ENCODE results near the gene L3MBTL3.
"Not testable (repeated sequence)": the region's sequence is repeated elsewhere in the genome, so short reads cannot be mapped to it uniquely, and the experiment has no call there.

The L3MBTL3 gene

GRCh38 chr6:130143709-130144108 lies 125.3 kb downstream of the L3MBTL3 start:
- no peak for DNase-seq

- DNase-seq = no peak
Observed at GRCh38 chr6:130147111-130147510, 128.7 kb downstream of the L3MBTL3 start.

- no peak for DNase-seq
Observed at GRCh38 chr6:130148181-130148580, 129.8 kb downstream of the L3MBTL3 start.

DNA sequence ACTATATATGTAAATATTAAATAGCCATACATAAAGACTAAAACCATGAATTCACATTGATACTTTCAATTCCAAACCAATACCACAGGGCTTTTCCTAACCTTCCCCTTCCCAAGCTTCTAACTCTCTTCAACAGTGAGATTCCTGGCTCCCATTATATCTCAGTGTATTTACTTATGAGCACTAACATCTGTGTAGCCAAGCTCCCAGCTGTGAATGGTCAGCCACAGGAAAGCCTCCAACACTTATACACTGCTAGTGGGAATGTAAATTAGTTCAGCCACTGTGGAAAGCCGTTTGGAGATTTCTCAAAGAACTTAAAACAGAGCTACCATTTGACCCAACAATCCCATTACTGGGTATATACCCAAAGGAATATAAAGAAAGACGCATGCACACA lies 130.6 kb downstream of the L3MBTL3 start:
- DNase-seq = not testable (repeated sequence)

DNA sequence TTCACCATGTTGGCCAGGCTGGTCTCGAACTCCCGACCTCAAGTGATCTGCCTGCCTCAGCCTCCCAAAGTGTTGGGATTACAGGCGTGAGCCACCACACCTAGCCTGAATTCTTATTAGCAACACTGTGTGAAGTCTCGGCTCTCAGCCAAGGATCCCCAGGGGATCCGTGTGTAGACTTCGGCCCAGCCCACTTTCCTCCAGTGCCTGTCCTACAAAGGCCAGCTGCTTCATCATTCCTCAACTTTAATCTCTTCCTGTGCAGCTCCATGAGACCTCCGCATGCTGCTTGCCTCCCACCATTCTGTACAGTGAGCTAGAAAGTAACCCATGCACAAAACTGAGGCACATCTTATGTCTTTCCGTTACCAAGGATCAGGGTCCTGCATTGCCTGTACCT lies 132.5 kb downstream of the L3MBTL3 start:
- no peak for DNase-seq

- DNase-seq = no peak
Observed at GRCh38 chr6:130152908-130153510, 134.6 kb downstream of the L3MBTL3 start.

- no peak for DNase-seq
Observed at GRCh38 chr6:130156908-130157307, 138.5 kb downstream of the L3MBTL3 start.

DNA sequence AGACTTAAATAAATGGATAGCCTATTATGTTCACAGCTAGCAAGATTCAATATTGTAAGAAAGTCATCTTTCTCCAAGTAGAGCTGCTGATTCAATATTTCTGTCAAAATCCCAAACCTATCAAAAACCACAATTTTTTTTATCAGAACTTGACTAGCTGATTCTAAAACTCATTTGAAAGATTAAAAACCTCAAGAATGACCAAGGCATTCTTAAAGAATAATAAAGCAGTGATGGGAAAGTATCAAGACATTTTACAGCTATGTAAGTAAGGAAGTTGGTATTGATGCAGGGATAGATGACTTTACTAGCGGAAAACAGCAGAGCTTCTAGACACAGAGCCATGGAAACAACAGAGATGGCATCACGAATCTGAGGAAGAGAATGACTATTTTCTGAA lies 139.7 kb downstream of the L3MBTL3 start:
- no peak for DNase-seq

DNA sequence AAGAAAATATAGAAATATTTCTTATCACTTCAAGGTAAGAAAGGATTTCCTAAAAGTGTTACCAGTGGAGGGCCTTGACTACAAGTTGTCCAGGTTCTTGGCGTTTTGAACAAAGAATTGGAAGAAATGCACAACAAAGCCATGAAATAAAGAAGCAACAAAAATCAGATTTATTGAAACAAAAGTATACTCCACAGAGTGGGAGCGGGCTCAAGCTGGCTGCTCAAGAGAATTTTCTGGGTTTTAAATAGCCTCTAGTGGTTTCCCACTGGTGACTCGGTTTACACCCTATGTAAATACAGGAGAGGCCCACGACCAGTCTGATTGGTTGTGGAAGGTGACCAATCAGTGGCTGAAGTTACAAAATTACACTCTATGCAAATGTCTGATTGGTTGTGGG lies 140.2 kb downstream of the L3MBTL3 start:
- DNase-seq = no peak

- no peak for DNase-seq
Observed at GRCh38 chr6:130159956-130160355, 141.6 kb downstream of the L3MBTL3 start.

DNA sequence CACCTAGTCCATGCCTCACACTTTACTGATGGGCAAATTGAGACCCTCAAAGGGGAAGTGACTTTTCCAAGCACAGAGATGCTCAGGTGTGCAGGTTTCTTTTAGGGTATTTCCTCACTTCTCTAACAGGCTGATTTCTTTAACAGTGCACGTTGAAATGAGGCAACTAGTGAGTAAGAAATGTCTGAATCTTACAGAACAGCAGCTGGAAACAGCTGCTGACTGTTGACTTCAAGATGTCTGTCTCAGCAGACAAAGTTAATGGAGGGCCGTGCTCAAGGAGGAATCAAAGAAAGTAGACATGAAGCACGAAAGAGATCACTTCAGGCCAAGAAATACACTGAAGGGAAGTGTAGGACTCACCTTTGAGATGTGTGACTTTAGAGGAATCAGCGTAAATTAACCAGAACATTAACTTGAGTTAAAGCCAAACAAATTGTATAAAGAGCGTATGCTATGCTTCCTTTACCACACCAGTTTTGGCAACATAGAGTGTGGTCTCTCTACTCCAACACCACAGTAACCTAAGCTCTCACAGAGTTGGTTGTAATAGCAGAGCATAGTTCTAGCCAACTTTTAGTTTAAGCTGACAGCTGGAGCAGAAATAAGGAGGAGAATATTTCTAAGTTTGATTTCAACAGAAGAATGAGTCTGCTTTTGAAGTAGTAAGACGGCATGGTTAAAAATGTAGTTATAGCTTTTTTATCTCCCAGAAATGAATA lies 143.5 kb downstream of the L3MBTL3 start:
- DNase-seq = no peak

DNA sequence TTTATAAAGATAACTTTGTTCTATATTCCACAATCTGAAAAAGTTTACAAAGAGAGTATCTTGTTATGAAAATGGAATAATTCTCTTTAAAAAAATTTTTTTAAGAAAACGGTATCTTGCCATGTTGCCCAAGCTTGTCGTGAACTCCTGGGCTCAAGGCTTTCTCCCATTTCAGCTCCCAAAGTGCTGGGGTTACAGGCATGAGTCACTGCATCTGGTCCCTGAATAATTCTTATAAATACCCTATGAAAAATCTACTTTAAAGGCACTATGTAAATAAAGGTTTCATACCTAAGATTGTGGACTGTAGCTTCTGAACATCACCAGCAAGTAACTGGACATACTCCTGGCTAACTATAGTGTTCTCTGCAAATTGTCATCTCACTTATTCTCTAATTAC lies 144.0 kb downstream of the L3MBTL3 start:
- DNase-seq = no peak

DNA sequence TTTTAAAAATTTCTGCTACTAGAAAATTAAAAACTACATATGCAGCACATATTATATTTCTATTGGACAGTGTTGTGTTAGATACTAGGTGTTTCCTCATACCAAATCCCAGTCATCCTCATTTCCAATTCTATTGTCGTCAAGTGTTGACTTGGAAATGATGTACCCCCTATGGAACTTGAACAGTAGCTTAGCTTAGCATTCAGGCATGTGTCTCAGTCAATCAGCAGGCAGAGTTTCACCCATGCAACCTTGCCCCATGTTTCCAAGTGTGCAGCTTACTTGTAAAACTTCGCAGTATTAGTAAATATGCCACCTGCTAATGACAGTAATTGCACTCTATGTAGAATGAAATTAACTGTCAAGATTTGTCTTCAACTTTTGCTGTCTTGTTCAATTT lies 144.9 kb downstream of the L3MBTL3 start:
- DNase-seq = no peak

- DNase-seq = no peak
Observed at GRCh38 chr6:130164251-130164650, 145.9 kb downstream of the L3MBTL3 start.

DNA sequence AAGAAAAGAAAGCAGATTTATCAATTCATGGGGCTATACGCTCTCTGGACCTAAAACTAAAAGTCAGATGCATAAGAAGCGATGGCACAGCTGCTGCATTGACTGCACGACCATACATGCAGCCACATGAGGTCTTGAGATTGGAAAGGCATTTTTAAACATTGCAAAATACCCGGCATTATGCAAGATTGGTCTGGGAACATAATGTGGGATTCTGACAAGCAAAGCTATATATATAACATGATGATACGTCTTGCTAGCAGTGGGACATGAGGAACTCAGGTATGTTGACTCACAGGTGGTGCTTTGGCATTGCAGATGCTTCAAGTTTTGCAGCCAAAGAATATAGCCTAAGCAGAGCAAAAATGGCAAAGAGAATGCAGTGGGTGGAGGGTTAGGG lies 149.3 kb downstream of the L3MBTL3 start:
- DNase-seq = no peak

DNA sequence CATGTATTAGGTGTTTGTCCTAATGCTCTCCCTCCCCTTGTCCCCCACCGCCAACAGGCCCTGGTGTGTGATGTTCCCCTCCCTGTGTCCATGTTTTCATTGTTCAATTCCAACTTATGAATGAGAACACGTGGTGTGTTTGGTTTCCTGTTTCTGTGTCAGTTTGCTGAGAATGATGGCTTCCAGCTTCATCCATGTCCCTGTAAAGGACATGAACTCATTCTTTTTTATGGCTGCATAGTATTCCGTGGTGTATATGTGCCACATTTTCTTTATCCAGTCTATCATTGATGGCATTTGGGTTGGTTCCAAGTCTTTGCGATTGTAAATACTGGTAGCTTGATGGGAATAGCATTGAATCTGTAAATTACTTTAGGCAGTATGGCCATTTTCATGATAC lies 151.8 kb downstream of the L3MBTL3 start:
- not testable (repeated sequence) for DNase-seq

DNA sequence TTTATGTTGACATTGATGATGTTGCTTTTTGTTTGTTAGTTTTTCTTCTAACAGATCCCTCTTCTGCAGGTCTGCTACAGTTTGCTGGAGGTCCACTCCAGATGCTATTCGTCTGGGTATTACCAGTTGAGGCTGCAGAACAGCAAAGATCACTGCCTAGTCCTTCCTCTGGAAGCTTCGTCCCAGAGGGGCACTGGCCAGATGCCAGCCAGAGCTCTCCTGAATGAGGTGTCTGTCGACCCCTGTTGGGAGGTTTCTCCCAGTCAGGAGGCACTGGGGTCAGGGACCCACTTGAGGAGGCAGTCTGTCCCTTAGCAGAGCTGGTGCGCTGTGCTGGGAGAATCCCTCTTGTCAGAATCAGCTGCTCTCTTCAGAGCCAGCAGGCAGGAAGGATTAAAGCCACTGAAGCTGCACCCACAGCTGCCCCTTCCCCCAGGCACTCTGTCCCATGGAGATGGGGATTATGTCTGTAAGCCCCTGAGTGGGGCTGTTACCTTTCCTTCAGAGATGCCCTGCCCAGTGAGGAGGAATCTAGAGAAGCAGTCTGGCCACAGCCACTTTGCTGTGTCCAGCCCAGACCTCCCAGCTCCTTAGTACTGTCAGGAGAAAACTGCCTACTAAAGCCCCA lies 155.1 kb downstream of the L3MBTL3 start:
- not testable (repeated sequence) for DNase-seq

GRCh38 chr6:130176378-130176777 lies 158.0 kb downstream of the L3MBTL3 start:
- DNase-seq = no peak

GRCh38 chr6:130178692-130179091 lies 160.3 kb downstream of the L3MBTL3 start:
- no peak for DNase-seq

- no peak for DNase-seq
Observed at GRCh38 chr6:130182466-130182865, 164.1 kb downstream of the L3MBTL3 start.

- no peak for DNase-seq
Observed at GRCh38 chr6:130183271-130184222, 165.2 kb downstream of the L3MBTL3 start.

DNA sequence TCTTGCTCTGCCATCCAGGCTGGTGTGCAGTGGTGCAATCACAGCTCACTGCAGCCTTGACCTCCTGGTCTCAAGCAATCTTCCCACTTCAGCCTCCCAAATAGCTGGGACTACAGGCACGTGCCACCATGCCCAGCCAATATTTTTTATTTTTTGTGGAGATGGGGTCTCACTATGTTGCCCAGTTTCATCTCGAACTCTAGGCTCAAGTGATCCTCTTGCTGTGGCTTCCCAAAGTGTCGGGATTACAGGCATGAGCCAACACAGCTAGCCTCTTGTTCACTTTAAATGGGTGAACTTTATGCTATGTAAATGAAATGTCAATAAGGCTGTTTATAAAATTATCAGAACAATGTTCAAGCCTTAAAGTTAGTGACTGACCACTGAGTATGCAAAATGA lies 167.3 kb downstream of the L3MBTL3 start:
- no peak for DNase-seq
